AG08396 (cell line): ENCODE results near the gene TTYH3.
"Not testable (repeated sequence)": the region's sequence is repeated elsewhere in the genome, so short reads cannot be mapped to it uniquely, and the experiment has no call there.

Experiments
- DNase-seq: peaks from one replicate; pipeline ENCODE4 v3.0.0; 2012; ENCODE audit warnings: low spot score, mixed read lengths

The TTYH3 gene

GRCh38 chr7:2666155-2666554 is 34.4 kb downstream of the TTYH3 start:
- no peak for DNase-seq

- no peak for DNase-seq
Observed at GRCh38 chr7:2666588-2667250, 34.9 kb downstream of the TTYH3 start.

- no peak for DNase-seq
Observed at GRCh38 chr7:2667843-2668242, 36.1 kb downstream of the TTYH3 start.

- DNase-seq, result peak; percentile 79
Observed at GRCh38 chr7:2668401-2668800, 36.6 kb downstream of the TTYH3 start.

- no peak for DNase-seq
Observed at GRCh38 chr7:2670171-2670570, 38.4 kb downstream of the TTYH3 start.

GRCh38 chr7:2670720-2671391 is 39.1 kb downstream of the TTYH3 start:
- DNase-seq, result peak; percentile 88

GRCh38 chr7:2673214-2673613 is 41.4 kb downstream of the TTYH3 start:
- not testable (repeated sequence) for DNase-seq

- no peak for DNase-seq
Observed at GRCh38 chr7:2673934-2674333, 42.1 kb downstream of the TTYH3 start.

GRCh38 chr7:2675256-2675764 is 43.5 kb downstream of the TTYH3 start:
- no peak for DNase-seq

- not testable (repeated sequence) for DNase-seq
Observed at GRCh38 chr7:2676576-2676975, 44.8 kb downstream of the TTYH3 start.

- not testable (repeated sequence) for DNase-seq
Observed at GRCh38 chr7:2678454-2678853, 46.7 kb downstream of the TTYH3 start.

GRCh38 chr7:2679135-2680127 is 47.6 kb downstream of the TTYH3 start:
- DNase-seq, result not testable (repeated sequence)

GRCh38 chr7:2680256-2680655 is 48.5 kb downstream of the TTYH3 start:
- DNase-seq, result no peak

- peak; percentile 92 for DNase-seq
Observed at GRCh38 chr7:2680792-2681490, 49.2 kb downstream of the TTYH3 start.

GRCh38 chr7:2681929-2682799 is 50.4 kb downstream of the TTYH3 start:
- no peak for DNase-seq

GRCh38 chr7:2684501-2684900 is 52.7 kb downstream of the TTYH3 start:
- DNase-seq, result no peak

- no peak for DNase-seq
Observed at GRCh38 chr7:2686101-2686500, 54.3 kb downstream of the TTYH3 start.

GRCh38 chr7:2687338-2687869 is 55.6 kb downstream of the TTYH3 start:
- DNase-seq, result no peak

GRCh38 chr7:2687881-2688318 is 56.1 kb downstream of the TTYH3 start, which contains the start of gene AMZ1:
TSS of gene AMZ1 (plus strand) at chr7:2688202. CDS start at chr7:2700452, 12,250 bp downstream.
- DNase-seq, result peak; percentile 63
